Ramos (cell line): Measurements from ENCODE around the gene PRDX6.
"Not testable (repeated sequence)": the region's sequence is repeated elsewhere in the genome, so short reads cannot be mapped to it uniquely, and the experiment has no call there.

Experiments
- in situ Hi-C: fragments of 300-500 bp; cut with MboI; formaldehyde crosslinking; loops from one replicate; pipeline ENCODE4 v1.14.3; 2022; ENCODE audit warnings: low sequenced_read_pairs; ENCODE audit not compliant: unreplicated experiment

The PRDX6 gene

DNA sequence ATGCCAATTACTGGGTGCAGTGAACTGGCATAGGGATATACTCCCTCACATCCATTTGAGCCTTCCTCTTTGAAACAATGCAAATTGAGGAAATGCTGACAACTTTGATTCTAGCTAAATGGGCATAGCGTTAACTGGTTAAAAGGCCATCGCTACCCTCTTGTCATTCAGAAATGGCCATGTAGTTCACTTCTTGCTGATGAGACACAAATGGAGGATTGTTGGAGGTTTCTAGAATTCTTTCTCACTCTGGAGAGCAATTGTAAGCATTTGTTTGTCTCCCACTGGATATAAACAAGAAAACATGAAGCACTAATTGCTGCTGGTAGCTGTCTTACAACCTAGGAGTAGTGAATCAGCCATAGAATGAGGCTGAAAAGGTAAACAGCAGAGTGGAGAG lies 14.4 kb downstream of the PRDX6 start:
- in situ Hi-C loops: no loop called here

- in situ Hi-C loops: not testable (repeated sequence)
Measured at GRCh38 chr1:173493125-173493524, 16.0 kb downstream of the PRDX6 start.

DNA sequence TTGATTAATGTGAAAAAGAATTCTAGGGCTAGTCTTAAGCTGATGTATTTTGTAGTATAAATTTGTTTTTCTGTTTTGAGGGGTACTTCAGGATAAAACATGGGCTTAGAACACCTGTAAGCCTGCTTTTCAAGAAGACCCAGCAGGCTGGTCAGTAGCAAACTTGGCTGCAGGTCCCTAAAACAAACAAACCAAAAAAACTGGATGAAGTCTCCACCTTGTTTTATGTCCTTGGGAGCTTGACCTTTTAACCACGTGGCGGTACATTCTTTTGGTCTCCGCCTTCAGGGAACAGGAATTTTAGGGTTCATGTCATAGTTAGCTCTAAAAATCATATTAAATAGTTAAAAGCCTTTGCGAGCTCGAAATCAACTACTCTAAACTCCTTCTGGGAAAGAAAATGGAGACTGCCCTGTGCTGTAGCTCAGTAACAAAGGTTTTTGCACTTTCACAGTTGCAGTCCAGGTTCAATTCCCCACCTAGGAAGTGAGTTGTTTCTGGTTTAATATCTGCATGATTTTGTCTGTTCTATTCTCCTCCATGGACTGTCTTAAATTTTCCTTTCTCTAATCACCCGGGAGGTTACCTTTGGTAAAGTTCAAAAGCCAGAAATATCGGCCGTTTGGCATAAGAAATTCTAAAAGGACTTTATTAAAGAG lies 18.6 kb downstream of the PRDX6 start:
- in situ Hi-C loops: no loop called here

GRCh38 chr1:173496757-173497320 lies 19.7 kb downstream of the PRDX6 start:
- in situ Hi-C loops: no loop called here

- in situ Hi-C loops: no loop called here
Measured at GRCh38 chr1:173499729-173500128, 22.6 kb downstream of the PRDX6 start.

DNA sequence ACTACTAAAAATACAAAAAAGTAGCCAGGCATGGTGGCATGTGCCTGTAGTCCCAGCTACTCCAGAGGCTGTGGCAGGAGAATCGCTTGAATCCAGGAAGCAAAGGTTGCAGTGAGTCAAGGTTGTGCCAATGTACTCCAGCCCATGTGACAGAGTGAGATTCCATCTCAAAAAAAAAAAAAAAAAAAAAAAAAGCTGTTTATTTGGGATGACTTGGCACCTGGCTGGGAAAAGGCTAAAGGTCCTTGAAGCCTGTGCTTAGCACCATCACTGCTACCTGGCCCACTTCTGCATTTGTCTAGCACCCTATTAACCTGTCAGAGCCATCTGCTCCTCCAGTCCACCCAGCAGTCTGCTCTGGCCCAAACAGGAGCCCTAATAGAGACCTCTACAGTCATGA lies 25.0 kb downstream of the PRDX6 start:
- in situ Hi-C loops: no loop called here

- in situ Hi-C loops: no loop called here
Measured at GRCh38 chr1:173503391-173503790, 26.3 kb downstream of the PRDX6 start.

GRCh38 chr1:173504268-173504667 lies 27.1 kb downstream of the PRDX6 start:
- in situ Hi-C loops: no loop called here

DNA sequence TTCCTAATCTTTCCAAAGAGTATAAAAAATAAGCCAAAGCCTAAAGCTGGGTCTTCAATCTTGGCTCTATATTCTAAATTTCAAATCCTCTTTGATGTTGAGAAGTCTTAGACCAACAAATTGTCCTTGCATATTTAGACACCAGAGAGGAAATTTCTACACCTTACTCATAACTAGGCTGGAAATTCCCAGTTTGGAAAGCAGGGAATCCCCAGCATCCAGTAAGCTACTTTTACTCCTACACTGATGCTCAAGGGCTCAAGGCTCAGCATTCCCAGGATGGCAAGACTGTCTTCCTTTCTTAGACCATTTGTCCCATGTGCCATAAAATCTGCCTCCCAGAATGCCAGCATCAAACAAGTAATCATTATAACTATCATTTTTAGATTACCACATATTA lies 28.3 kb downstream of the PRDX6 start:
- in situ Hi-C loops: no loop called here

- in situ Hi-C loops: no loop called here
Measured at GRCh38 chr1:173506437-173506836, 29.3 kb downstream of the PRDX6 start.

GRCh38 chr1:173507205-173507846 lies 30.2 kb downstream of the PRDX6 start:
- in situ Hi-C loops: no loop called here

- in situ Hi-C loops: no loop called here
Measured at GRCh38 chr1:173507847-173508209, 30.7 kb downstream of the PRDX6 start.

DNA sequence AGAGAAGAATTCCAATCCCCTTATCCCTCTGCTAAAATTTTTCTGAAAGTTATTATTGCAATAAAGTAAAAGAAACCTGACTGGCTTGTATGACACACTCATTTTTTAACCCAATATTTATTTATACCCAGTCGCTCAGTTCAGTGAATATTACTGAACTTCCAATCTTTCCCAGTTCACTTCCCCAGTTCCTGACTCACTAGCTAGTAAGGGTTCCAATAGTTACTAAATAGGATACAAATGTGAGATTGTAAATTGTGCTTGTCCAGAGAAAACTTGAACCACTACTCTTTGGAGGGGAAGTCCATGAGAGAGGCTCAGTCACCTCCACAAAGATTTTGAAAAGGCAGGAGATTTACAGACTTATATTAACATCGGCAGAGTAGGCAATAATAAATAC lies 31.4 kb downstream of the PRDX6 start:
- in situ Hi-C loops: no loop called here

- in situ Hi-C loops: no loop called here
Measured at GRCh38 chr1:173509797-173510196, 32.7 kb downstream of the PRDX6 start.

- in situ Hi-C loops: not testable (repeated sequence)
Measured at GRCh38 chr1:173514503-173514902, 37.4 kb downstream of the PRDX6 start.

GRCh38 chr1:173520799-173521198 lies 43.7 kb downstream of the PRDX6 start:
- in situ Hi-C loops: no loop called here

DNA sequence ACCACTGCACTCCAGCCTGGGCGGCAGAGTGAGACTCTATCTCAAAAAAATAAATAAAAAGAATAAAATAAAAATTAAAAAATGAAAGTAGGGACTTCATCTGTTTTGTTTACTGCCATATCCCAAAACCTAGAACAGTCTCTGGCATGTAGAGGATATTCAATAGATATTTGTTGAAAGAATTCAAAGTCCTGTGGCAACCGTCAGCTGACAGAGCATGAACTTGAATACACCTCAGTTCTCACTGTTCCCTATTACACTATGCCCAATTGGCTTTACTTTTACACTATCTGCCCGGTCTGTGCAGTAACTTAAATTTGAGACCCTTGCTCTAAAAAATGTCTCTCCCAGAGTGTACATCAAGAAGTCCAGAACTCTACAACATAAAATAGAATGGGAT lies 46.2 kb downstream of the PRDX6 start:
- in situ Hi-C loops: no loop called here

GRCh38 chr1:173525926-173526325 lies 48.8 kb downstream of the PRDX6 start:
- in situ Hi-C loops: no loop called here

DNA sequence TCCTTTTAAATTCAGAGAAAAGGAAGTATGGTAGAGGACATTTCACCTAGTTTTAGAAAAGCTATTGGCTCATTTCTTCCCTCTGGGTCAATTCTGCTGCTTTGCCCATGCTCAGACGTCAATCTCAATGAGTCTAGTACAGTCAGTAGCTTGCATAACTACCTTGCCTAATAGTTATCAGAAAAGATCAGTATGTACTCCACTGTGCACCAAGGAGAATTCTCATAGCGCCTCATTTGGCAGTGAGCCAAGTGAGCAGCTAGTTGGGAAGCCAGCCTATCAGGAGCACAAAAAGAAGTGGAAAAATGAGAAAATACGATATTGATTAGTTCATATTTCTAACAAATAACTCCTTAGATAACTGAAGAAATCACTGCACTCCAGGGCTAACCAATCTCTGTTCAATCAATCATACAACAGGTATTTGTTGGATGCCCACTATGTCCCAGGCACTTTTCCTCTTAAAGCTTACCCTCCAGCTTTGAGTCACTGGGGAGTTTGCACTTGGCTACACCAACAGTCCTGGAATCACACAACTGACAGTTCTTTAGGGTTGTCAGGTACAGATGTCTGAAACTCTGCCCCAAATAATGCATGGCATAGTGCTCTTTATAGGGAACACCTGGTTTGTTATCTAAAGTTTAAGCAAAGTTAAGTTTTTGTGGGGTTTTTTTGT lies 50.2 kb downstream of the PRDX6 start:
- in situ Hi-C loops: no loop called here

DNA sequence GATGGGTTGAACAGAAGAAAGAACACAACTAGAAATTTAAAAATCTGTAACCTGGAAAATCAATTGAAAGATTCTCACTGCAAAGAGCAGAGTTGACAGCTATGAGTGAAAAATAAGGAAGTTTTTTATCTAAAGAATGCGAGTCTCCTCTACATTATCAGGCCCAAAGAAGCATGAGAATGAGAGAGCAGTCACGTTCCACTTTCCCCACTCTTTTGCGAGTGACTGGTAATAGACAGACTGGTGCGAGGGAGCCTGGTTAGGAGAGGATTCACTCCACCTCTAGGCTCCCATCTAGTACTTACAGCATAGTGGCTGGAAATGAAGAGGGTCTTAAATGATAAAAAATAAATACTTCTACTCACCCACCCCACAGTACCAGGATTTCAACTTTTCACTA lies 52.0 kb downstream of the PRDX6 start:
- in situ Hi-C loops: no loop called here
